Measurements from ENCODE around the gene LACTB.

Gene LACTB

DNA sequence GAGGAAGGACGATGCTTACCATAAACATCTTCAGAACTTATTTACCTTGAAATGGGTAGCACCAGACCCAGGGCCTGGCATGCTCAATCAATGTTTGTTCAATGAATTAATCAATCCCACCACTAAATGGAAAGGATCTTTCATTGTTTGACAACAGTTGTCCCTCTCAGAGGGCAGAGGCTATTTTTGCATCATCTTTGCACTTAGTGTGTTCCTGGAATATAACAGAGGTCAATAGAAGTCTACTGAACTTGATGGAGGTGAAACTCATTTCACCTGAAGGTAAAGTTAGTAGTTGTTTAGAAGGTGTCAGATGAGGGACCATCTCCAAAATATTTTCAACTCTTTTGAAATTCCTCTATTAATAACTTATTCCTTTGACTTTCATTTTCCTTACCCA lies 36.9 kb upstream of the LACTB start:
- no peak overlapping the region for H3K4me3 ChIP-seq (ENCODE audit: low read depth, low read length)
- TF ChIP-seq, protein P1, sequence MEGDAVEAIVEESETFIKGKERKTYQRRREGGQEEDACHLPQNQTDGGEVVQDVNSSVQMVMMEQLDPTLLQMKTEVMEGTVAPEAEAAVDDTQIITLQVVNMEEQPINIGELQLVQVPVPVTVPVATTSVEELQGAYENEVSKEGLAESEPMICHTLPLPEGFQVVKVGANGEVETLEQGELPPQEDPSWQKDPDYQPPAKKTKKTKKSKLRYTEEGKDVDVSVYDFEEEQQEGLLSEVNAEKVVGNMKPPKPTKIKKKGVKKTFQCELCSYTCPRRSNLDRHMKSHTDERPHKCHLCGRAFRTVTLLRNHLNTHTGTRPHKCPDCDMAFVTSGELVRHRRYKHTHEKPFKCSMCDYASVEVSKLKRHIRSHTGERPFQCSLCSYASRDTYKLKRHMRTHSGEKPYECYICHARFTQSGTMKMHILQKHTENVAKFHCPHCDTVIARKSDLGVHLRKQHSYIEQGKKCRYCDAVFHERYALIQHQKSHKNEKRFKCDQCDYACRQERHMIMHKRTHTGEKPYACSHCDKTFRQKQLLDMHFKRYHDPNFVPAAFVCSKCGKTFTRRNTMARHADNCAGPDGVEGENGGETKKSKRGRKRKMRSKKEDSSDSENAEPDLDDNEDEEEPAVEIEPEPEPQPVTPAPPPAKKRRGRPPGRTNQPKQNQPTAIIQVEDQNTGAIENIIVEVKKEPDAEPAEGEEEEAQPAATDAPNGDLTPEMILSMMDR (IDR thresholded peaks at IDR 0.05; ENCODE audit: low read depth, low read length, missing control alignments), result no peak
- DNase-seq (ENCODE audit: low read depth), result no peak

DNA sequence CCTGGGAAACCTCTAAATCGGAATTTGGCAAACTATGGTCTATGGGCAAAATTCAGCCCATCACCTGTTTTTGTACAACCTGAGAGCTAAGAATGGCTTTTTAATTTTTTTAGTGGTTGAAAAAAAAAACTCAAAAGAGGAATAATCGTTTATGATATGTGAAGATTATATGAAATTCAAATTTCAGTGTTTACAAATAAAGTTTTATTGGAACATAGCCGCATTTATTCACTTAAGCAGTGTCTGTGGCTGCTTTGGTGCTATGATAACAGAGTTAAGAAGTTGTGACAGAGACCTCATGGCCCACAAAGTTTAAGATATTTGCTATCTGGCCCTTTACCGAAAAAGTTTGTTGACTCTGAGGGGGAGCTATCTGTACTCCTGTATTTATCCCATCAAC lies 36.4 kb upstream of the LACTB start:
- no peak overlapping the region for H3K4me3 ChIP-seq (ENCODE audit: low read depth, low read length)
- TF ChIP-seq, protein P1 (IDR thresholded peaks at IDR 0.05; ENCODE audit: low read depth, low read length, missing control alignments), result no peak
- DNase-seq (ENCODE audit: low read depth), result no peak

DNA sequence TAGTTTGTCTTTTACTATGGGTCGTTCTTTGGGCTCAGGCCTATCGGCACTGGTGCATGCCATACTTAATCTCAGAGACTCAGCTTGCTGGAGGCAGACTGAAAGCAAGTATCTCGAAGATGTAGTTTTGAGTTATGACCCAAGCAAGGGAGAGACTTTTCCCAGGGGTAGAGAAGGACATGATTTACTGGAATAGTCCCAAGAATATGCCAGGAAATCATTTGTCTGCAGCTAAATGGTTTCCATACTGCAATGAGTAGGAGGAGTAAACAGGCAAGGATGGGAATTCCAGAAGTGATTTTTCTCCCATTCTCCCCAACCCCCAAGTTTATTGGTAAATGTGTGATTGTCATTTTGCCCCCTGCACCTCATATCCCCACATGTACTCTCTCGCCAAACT lies 35.4 kb upstream of the LACTB start:
- TF ChIP-seq, protein P1 (IDR thresholded peaks at IDR 0.05; ENCODE audit: low read depth, low read length, missing control alignments), result no peak
- H3K4me3 ChIP-seq (ENCODE audit: low read depth, low read length), result no peak overlapping the region
- DNase-seq (ENCODE audit: low read depth), result no peak

DNA sequence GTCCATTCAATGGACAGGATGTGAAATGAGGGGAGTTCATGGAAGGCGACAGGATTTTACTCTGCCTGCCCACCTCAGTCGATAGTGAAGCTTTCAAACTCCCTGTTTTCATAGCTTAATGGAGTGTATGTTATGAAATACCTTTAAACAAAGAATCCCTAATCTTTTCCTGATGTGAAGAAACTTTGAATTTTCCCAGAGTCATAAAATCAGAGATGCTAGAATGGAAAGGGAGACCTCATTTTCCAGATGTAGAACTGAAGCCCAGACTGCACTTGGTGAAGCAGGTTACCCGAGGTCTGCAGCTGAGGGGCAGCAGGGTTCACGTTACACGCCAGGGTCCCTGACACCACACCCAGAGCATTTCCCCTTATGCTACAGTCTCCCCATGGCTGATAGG lies 34.7 kb upstream of the LACTB start:
- H3K4me3 ChIP-seq (ENCODE audit: low read depth, low read length), result no peak overlapping the region
- TF ChIP-seq, protein P1 (IDR thresholded peaks at IDR 0.05; ENCODE audit: low read depth, low read length, missing control alignments), result no peak
- no peak for DNase-seq (ENCODE audit: low read depth)

DNA sequence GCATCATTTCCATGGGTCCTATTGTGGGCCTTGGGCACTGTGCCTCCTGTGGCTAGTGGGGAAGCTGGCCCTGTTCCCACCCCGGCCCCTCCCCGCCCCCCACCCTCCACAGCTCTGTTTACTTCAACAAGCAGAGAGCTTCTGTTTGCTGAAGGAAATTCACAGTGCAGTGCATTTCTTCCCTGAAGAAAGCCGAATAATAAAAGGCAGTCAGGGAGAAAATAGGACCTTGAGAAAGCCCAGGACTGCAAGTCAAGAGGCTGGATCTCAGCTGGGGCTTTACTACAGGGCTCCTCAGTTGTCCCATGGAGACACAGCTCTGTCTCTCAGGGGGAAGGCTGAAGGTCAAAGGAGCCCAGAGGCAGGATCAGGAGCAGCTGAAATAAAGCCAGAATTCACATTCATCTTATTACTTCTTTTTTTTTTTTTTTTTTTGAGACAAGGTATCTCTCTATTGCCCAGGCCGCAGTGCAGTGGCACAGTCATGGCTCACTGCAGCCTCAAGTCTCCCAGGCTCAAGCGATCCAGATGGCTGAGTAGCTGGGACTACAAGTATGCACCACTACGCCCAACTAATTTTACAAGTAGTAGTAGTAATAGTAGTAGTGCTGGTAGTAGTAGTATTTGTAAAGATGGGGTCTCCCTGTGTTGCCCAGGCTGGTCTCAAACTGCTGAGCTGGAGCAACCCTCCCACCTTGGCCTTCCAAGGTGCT lies 33.0 kb upstream of the LACTB start:
- no peak overlapping the region for H3K4me3 ChIP-seq (ENCODE audit: low read depth, low read length)
- no peak for DNase-seq (ENCODE audit: low read depth)
- TF ChIP-seq, protein P1 (IDR thresholded peaks at IDR 0.05; ENCODE audit: low read depth, low read length, missing control alignments), result no peak

DNA sequence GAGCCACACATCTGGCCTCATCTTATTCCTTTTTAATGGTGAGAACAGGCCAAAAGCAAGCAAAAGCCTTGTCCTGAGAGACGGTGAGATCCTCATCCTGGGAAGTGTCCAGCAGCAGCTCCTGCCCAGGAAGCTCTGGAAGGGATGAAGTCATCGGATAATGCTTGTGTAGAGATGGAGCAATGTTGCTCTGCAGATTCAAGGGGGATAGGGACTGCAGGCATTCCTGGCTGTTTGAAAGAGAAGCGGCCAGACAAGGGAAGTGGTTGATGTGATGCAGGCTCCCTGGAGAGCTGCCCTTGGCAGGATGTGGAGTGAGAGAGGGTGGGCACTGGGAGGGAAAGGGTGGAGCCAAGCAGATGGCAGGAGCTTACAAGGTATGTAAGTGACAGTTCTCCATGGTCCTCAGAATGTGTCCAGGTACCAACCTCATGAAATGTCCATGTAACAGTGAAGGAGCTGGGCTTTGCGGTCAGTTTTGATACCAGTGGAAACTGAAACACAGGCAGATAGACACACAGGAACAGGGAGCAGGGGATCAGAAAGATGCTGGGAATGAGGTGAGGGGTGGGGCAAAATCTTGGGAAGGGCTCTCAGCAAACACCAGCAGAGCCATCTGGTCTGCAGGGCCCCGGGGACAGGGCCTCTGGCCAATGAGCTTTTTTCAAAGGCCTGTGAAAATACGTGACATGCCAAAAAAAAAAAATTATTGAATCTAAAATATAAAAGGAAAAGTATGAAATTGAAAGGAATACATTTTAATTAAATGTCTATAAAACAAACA lies 32.2 kb upstream of the LACTB start:
- no peak overlapping the region for H3K4me3 ChIP-seq (ENCODE audit: low read depth, low read length)
- DNase-seq (ENCODE audit: low read depth), result no peak
- TF ChIP-seq, protein P1 (IDR thresholded peaks at IDR 0.05; ENCODE audit: low read depth, low read length, missing control alignments), result no peak

All from GM12864 (cell line).